Cardiac fibroblast (primary cell): ENCODE measurements around the gene PCNX2.

Experiments
- DNase-seq, 2 donors: peaks; one replicate each; pipeline versions ENCODE4 v3.0.0 to v3.0.0-alpha.2; 2010; ENCODE audit warnings: low read depth in 2 of 2
- H3K4me3 ChIP-seq, 2 donors: replicated peaks in 1 of 2; 1 replicate in 1 of 2; 2 replicates in 1 of 2; pipeline ENCODE4 v1.5.1; 2011; ENCODE audit warnings: low read depth in 2 of 2, low read length in 2 of 2, mild to moderate bottlenecking in 2 of 2, moderate library complexity in 1 of 2
- CTCF ChIP-seq: IDR thresholded peaks from one replicate; pipeline ENCODE4 v1.5.1; 2011; ENCODE audit warnings: low read depth, mild to moderate bottlenecking, low read length, inconsistent platforms

PCNX2 gene

GRCh38 chr1:232983817-232984567, 311.5 kb downstream of the PCNX2 start:
- DNase-seq: no peak
- no peak overlapping the region for H3K4me3 ChIP-seq
- no peak for TF ChIP-seq CTCF

- no peak overlapping the region for H3K4me3 ChIP-seq
- no peak for TF ChIP-seq CTCF
- DNase-seq: no peak
These were observed 312.1 kb downstream of the PCNX2 start for GRCh38 chr1:232983375-232983774.

GRCh38 chr1:232982238-232982944, 313.1 kb downstream of the PCNX2 start:
- H3K4me3 ChIP-seq: no peak overlapping the region
- TF ChIP-seq CTCF: no peak
- peak; percentile 32 to 46 for DNase-seq

GRCh38 chr1:232980986-232981560, 314.5 kb downstream of the PCNX2 start:
- no peak for DNase-seq
- no peak for TF ChIP-seq CTCF
- no peak overlapping the region for H3K4me3 ChIP-seq

- TF ChIP-seq CTCF: no peak
- no peak overlapping the region for H3K4me3 ChIP-seq
- no peak for DNase-seq
These were observed 315.1 kb downstream of the PCNX2 start for GRCh38 chr1:232980355-232980978.

GRCh38 chr1:232979558-232979957, 316.0 kb downstream of the PCNX2 start:
- no peak for DNase-seq
- H3K4me3 ChIP-seq: no peak overlapping the region
- TF ChIP-seq CTCF: no peak
